Measurements from ENCODE around the gene RNF34. TPM values are rescaled to one million over a fixed set of nuclear protein-coding genes. Genes with fewer than 3 reads are reported as not detected.
A peak's percentile ranks its signal among the peaks of the same experiment; 100 is the strongest.

RNF34 gene
- polyA plus RNA-seq, 1 experiment = 47.4 TPM

DNA sequence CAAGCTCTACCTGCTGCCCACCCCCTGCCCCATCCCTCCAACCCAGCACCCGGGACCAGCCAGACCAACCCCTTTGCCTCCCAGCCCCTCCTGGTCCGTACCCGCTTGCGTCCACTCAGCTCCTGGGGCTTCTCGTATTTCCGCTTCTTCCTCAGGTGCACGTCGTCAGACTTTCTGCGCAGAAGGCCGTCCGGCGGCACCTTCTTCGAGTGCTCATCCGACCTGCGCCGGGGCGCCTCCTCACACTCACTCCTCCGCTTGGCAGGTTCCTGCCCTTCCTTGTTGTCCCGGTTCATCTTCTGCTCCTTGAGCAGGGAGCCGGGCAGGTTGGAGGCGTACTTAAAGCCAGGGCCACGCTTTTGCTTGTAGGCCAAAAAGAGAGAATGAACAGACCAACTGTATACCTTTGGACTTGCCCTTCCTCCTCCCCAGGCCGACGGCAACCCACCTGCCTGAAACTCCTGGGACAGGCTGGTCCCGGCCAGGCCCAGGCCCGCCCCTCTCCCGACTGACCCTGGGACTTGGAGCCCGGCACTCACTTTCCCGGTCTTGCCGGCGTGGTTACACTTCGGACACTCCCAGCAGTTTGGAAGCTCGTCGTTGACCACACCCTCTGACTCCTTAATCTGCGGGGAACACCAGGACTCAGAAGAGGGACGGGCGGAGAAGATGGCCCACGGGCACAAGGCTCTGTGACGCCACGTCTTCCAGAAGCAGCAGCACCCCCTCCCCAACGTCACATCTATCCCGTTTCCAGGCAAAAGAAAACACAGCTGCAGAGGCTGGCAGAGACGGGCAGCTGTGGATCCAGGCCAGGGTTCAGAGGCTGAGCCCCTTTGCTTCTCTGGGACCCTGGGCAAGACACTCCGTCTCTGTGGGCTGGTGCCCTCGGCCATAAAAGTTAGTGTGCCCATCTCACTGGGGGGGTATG lies 44.3 kb downstream of the RNF34 start:
- no peak for DNase-seq (ENCODE audit: low read depth, low spot score)
- Histone ChIP-seq H3K9me3 (ENCODE audit: control insufficient read depth, insufficient read depth, low read length) (no peaks in the 10 kb centered on the region), H3K27me3 (ENCODE audit: control insufficient read depth, insufficient read depth, low read length) (no peaks in the 10 kb centered on the region), H3K4me3 (ENCODE audit: low read depth, low read length) (no peak overlapping the region), H3K27ac (ENCODE audit: low read depth, low read length) (peak overlapping the region; percentile 11)
- POLR2A ChIA-PET = interaction anchor here (1.2 kb wide), 1 partner anchor 11 kb away, joined by 3 read pairs; no protein-coding TSS in a partner anchor
- CTCF ChIA-PET = interaction anchor here (0.7 to 6.8 kb wide), 14 partner anchors 9 to 179 kb away, joined by 3 to 135 read pairs (median 6); partner anchors contain the start of gene ANAPC5
- TF ChIP-seq, protein P1, sequence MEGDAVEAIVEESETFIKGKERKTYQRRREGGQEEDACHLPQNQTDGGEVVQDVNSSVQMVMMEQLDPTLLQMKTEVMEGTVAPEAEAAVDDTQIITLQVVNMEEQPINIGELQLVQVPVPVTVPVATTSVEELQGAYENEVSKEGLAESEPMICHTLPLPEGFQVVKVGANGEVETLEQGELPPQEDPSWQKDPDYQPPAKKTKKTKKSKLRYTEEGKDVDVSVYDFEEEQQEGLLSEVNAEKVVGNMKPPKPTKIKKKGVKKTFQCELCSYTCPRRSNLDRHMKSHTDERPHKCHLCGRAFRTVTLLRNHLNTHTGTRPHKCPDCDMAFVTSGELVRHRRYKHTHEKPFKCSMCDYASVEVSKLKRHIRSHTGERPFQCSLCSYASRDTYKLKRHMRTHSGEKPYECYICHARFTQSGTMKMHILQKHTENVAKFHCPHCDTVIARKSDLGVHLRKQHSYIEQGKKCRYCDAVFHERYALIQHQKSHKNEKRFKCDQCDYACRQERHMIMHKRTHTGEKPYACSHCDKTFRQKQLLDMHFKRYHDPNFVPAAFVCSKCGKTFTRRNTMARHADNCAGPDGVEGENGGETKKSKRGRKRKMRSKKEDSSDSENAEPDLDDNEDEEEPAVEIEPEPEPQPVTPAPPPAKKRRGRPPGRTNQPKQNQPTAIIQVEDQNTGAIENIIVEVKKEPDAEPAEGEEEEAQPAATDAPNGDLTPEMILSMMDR (IDR thresholded peaks at IDR 0.05; ENCODE audit: low read depth, low read length) = no peak

DNA sequence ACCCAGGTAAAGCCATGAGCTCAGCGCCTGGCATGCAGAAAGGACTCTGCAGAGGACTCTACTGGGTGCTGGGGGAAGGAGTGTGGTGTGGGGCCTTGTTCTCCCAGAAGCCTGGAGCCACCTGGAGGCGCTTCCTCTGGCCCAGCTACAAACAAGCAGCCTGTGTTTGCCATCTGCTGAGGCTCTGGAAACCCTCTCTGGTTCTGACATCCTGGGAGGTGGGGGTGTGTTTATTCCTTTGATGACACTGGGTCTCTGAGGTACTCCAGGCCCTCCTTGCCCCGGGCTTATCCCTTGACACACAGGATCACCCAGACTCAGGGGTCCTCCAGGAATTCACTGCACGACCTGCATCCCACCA lies 44.9 kb downstream of the RNF34 start:
- H3K27ac ChIP-seq (ENCODE audit: low read depth, low read length) = no peak overlapping the region
- TF ChIP-seq, protein P1 (IDR thresholded peaks at IDR 0.05; ENCODE audit: low read depth, low read length) = no peak
- no peak overlapping the region for H3K4me3 ChIP-seq (ENCODE audit: low read depth, low read length)
- POLR2A ChIA-PET = interaction anchor here (0.5 kb wide), 1 partner anchor 794 kb away, joined by 4 read pairs; no protein-coding TSS in a partner anchor
- CTCF ChIA-PET = interaction anchor here (1.0 to 6.8 kb wide), 2 partner anchors 10 to 111 kb away, joined by 3 to 135 read pairs; no protein-coding TSS in a partner anchor
- H3K9me3 ChIP-seq (ENCODE audit: control insufficient read depth, insufficient read depth, low read length) = no peaks in the 10 kb centered on the region
- H3K27me3 ChIP-seq (ENCODE audit: control insufficient read depth, insufficient read depth, low read length) = no peaks in the 10 kb centered on the region
- DNase-seq (ENCODE audit: low read depth, low spot score) = no peak

DNA sequence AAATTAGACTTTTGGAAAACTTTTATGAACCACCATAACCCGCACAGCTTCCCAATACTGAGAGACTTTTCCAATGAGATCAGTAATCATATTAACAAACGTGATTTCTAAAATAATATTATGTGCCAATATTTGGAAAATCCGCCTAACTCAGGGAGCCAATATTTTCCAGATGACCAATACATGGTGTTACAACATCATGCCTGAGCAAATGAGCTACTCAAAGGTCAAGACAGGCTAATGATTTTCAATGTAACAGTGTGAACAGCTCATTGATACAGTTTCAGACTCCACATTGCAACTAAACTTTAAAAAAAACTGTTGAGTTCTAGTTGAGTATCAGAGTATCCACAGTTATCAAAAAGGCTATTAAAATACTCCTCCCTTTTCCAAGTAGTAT lies 46.8 kb downstream of the RNF34 start:
- Histone ChIP-seq H3K27ac (ENCODE audit: low read depth, low read length) (no peak overlapping the region), H3K4me3 (ENCODE audit: low read depth, low read length) (no peak overlapping the region), H3K9me3 (ENCODE audit: control insufficient read depth, insufficient read depth, low read length) (no peaks in the 10 kb centered on the region), H3K27me3 (ENCODE audit: control insufficient read depth, insufficient read depth, low read length) (no peaks in the 10 kb centered on the region)
- TF ChIP-seq, protein P1 (IDR thresholded peaks at IDR 0.05; ENCODE audit: low read depth, low read length) = no peak
- no peak for DNase-seq (ENCODE audit: low read depth, low spot score)
- POLR2A ChIA-PET = no interaction called here
- CTCF ChIA-PET = interaction anchor here (0.6 to 6.8 kb wide), 5 partner anchors 9 to 247 kb away, joined by 3 to 135 read pairs (median 3); partner anchors contain the start of gene ANAPC5

DNA sequence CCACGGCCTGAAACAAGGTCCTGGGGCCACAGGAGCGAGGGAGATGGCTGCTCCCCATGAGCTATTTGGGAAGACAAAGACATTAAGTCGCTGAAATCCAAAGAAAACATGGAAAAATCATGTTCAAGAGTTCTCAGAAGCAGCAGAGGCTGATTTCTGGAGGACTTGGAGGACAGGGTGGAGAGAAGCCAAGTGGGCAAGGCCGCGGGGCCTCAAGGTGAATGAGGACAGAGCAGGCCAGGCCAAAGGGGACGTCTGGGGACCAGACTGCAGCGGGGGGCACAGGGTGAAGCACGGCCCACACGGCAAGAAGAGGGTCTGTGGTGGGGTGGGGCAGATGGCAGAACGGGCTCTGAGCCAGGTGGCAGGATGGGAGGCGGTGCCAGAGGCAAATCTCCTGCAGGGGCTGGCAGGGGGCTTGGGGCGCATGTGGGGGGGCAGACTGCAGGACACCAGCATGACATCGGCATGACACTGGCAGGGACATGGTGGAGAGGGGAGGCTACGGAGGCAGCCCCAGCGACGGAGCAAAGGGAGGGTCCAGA lies 48.9 kb downstream of the RNF34 start:
- no peak overlapping the region for H3K27ac ChIP-seq (ENCODE audit: low read depth, low read length)
- no peak for DNase-seq (ENCODE audit: low read depth, low spot score)
- no peaks in the 10 kb centered on the region for H3K27me3 ChIP-seq (ENCODE audit: control insufficient read depth, insufficient read depth, low read length)
- CTCF ChIA-PET = interaction anchor here (0.6 to 1.4 kb wide), 3 partner anchors 30 to 230 kb away, joined by 3 to 10 read pairs (median 6); no protein-coding TSS in a partner anchor
- TF ChIP-seq, protein P1 (IDR thresholded peaks at IDR 0.05; ENCODE audit: low read depth, low read length) = no peak
- POLR2A ChIA-PET = no interaction called here
- no peak overlapping the region for H3K4me3 ChIP-seq (ENCODE audit: low read depth, low read length)
- no peaks in the 10 kb centered on the region for H3K9me3 ChIP-seq (ENCODE audit: control insufficient read depth, insufficient read depth, low read length)

DNA sequence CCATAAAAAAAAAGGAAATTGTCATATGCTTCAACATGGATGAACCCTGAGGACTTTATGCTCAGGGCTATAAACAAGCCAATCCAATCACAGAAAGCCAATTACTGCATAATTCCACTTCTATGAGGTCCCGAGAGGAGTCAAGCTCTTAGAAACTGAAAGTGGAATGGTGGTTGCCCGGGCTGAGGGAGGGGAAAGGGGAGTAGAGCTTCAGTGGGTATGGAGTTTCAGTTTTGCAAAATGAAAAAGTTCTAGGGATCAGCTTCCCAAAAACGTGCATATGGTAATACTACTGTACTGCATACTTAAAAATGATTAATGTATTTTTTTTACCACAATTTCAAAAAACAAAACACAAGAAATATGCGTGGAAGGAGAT lies 52.0 kb downstream of the RNF34 start:
- DNase-seq (ENCODE audit: low read depth, low spot score) = no peak
- CTCF ChIA-PET = interaction anchor here (1.4 kb wide), 1 partner anchor 9 kb away, joined by 3 read pairs; no protein-coding TSS in a partner anchor
- Histone ChIP-seq H3K27me3 (ENCODE audit: control insufficient read depth, insufficient read depth, low read length) (no peaks in the 10 kb centered on the region), H3K4me3 (ENCODE audit: low read depth, low read length) (no peak overlapping the region), H3K9me3 (ENCODE audit: control insufficient read depth, insufficient read depth, low read length) (no peaks in the 10 kb centered on the region), H3K27ac (ENCODE audit: low read depth, low read length) (no peak overlapping the region)
- TF ChIP-seq, protein P1 (IDR thresholded peaks at IDR 0.05; ENCODE audit: low read depth, low read length) = no peak
- POLR2A ChIA-PET = no interaction called here
